Endothelial cell of umbilical vein (primary cell): ENCODE measurements around the gene FAM120AOS. TPM values are rescaled to one million over a fixed set of nuclear protein-coding genes. Genes with fewer than 3 reads are reported as not detected.

Source experiments
- BruUV-seq: library from RNA; stranded (reverse); fragments of 400-500 nt; replicated peaks from 2 replicates; lab custom pipeline; 2021; lab: Mats Ljungman, UMichigan
- CTCF ChIA-PET: fragments of 300-600, 350-600 bp; sonication (Branson Sonifier 250); formaldehyde crosslinking; loops from one replicate; lab custom pipeline; 2021; ENCODE audit warnings: antibody characterized with exemption, inconsistent platforms; lab: Charles Lee
- POLR2A ChIA-PET: fragments of 300-600, 350-600 bp; sonication (Branson Sonifier 250); formaldehyde crosslinking; loops from one replicate; lab custom pipeline; 2021; ENCODE audit warnings: antibody characterized with exemption, inconsistent platforms; lab: Charles Lee
- DNase-seq: peaks from one replicate; pipeline ENCODE4 v3.0.0-alpha.2; 2011; ENCODE audit warnings: low read depth, low spot score
- FAIRE-seq: peaks from 2 replicates; lab custom pipeline; 2011; peaks lifted over from hg19 to GRCh38; lab: Jason Lieb, UNC
- H2AFZ ChIP-seq: 2 replicates; pipeline ENCODE4 v1.6.0; 2012; ENCODE audit warnings: low read depth, low read length, control low read depth, inconsistent platforms
- H3K27ac ChIP-seq: 2 replicates; pipeline ENCODE4 v1.5.1; 2011; ENCODE audit warnings: low read depth, mild to moderate bottlenecking, control low read depth, low read length, moderate library complexity; ENCODE audit not compliant: insufficient read depth
- H3K27me3 ChIP-seq, 2 experiments: 2 replicates each; pipeline versions ENCODE4 v1.6.0 to v1.6.1; 2011; ENCODE audit warnings: low read length in 2 of 2, mixed read lengths in 1 of 2; ENCODE audit not compliant: control insufficient read depth in 2 of 2, insufficient read depth in 2 of 2
- H3K36me3 ChIP-seq, 2 experiments: 2 replicates in 1 of 2; 3 replicates in 1 of 2; pipeline ENCODE4 v1.5.1; 2011; ENCODE audit warnings: low read length in 2 of 2, mild to moderate bottlenecking in 1 of 2, moderate library complexity in 1 of 2; ENCODE audit not compliant: control insufficient read depth in 2 of 2, insufficient read depth in 2 of 2; ENCODE audit errors: extremely low read depth in 1 of 2
- H3K4me1 ChIP-seq: 3 replicates; pipeline ENCODE4 v1.5.1; 2011; ENCODE audit warnings: mild to moderate bottlenecking, low read length; ENCODE audit not compliant: control insufficient read depth, insufficient read depth; ENCODE audit errors: extremely low read depth
- H3K4me2 ChIP-seq: 2 replicates; pipeline ENCODE4 v1.6.1; 2011; ENCODE audit warnings: low read length, control low read depth, mixed read lengths; ENCODE audit not compliant: insufficient read depth
- H3K4me3 ChIP-seq, 3 experiments: fragments of 200-600 bp in 1 of 3; sonication (generic), shearing (Covaris generic) in 1 of 3; replicated peaks in 1 of 3; 2 replicates each; pipeline ENCODE4 v1.5.1; 2011 to 2016; ENCODE audit warnings: control low read depth in 3 of 3, low read length in 3 of 3, mild to moderate bottlenecking in 2 of 3, inconsistent platforms in 1 of 3, low read depth in 1 of 3, moderate library complexity in 1 of 3; ENCODE audit not compliant: insufficient read depth in 1 of 3
- H3K79me2 ChIP-seq: 2 replicates; pipeline ENCODE4 v1.6.0; 2012; ENCODE audit warnings: low read length, inconsistent platforms; ENCODE audit not compliant: control insufficient read depth, insufficient read depth
- H3K9ac ChIP-seq: replicated peaks from 2 replicates; pipeline ENCODE3; 2011; ENCODE audit warnings: low read length, control low read depth; ENCODE audit not compliant: insufficient read depth; ENCODE audit errors: extremely low read depth
- H3K9me1 ChIP-seq: replicated peaks from 3 replicates; pipeline ENCODE4 v1.6.0; 2011; ENCODE audit warnings: mild to moderate bottlenecking, low read length; ENCODE audit not compliant: control insufficient read depth, insufficient read depth; ENCODE audit errors: extremely low read depth
- H3K9me3 ChIP-seq: replicated peaks from 2 replicates; pipeline ENCODE4 v1.5.1; 2012; ENCODE audit warnings: low read length, inconsistent platforms; ENCODE audit not compliant: control insufficient read depth, insufficient read depth
- H4K20me1 ChIP-seq: replicated peaks from 2 replicates; pipeline ENCODE3; 2011; ENCODE audit warnings: mild to moderate bottlenecking, low read length; ENCODE audit not compliant: control insufficient read depth, insufficient read depth; ENCODE audit errors: extremely low read depth
- CTCF ChIP-seq, 2 donors: IDR thresholded peaks; 1 replicate in 1 of 2; 2 replicates in 1 of 2; pipeline ENCODE4 v1.5.1; 2011; ENCODE audit warnings: low read length in 2 of 2, mild to moderate bottlenecking in 2 of 2, moderate library complexity in 2 of 2, control low read depth in 1 of 2, inconsistent platforms in 1 of 2, low read depth in 1 of 2; ENCODE audit not compliant: insufficient read depth in 1 of 2; ENCODE audit errors: extremely low read depth in 1 of 2
- EZH2 ChIP-seq: IDR thresholded peaks from 2 replicates; pipeline ENCODE4 v1.6.1; 2012; ENCODE audit warnings: borderline replicate concordance, low read depth, mild to moderate bottlenecking, moderate library complexity, low read length, inconsistent platforms; ENCODE audit not compliant: severe bottlenecking
- FOS ChIP-seq: IDR thresholded peaks from 2 replicates; pipeline ENCODE4 v1.6.1; 2011; ENCODE audit warnings: mild to moderate bottlenecking, low read length, moderate library complexity, borderline replicate concordance; ENCODE audit not compliant: insufficient read depth
- GATA2 ChIP-seq: IDR thresholded peaks from 2 replicates; pipeline ENCODE4 v1.7.0; 2011; ENCODE audit warnings: low read depth, mild to moderate bottlenecking, moderate library complexity, mixed read lengths, low read length; ENCODE audit not compliant: insufficient read length, insufficient read depth
- JUN ChIP-seq: IDR thresholded peaks from 2 replicates; pipeline ENCODE4 v1.6.1; 2011; ENCODE audit warnings: borderline replicate concordance, low read depth; ENCODE audit not compliant: insufficient read length, insufficient read depth
- MAX ChIP-seq: IDR thresholded peaks from 2 replicates; pipeline ENCODE4 v1.6.1; 2011; ENCODE audit not compliant: insufficient read depth, insufficient read length
- MYC ChIP-seq: IDR thresholded peaks from one replicate; pipeline ENCODE4 v1.6.1; 2011; ENCODE audit warnings: mild to moderate bottlenecking, low read depth, low read length
- POLR2A ChIP-seq: IDR thresholded peaks from 2 replicates; pipeline ENCODE4 v1.6.1; 2012; ENCODE audit warnings: low read depth, mild to moderate bottlenecking, control low read depth, low read length
- POLR2AphosphoS5 ChIP-seq: IDR thresholded peaks from 2 replicates; pipeline ENCODE4 v1.6.1; 2012; ENCODE audit warnings: low read depth, mild to moderate bottlenecking, control low read depth, low read length, moderate library complexity; ENCODE audit not compliant: insufficient read depth
- dilution Hi-C: fragments of 300-500 bp; cut with MboI; formaldehyde crosslinking; loops from one replicate; pipeline ENCODE4 v1.15.0; 2019; ENCODE audit warnings: low sequenced_read_pairs; ENCODE audit not compliant: extremely low pct_ligation_motif_present
- intact Hi-C: fragments of 100-400 bp; cut with micrococcal nuclease; formaldehyde crosslinking; loops from one replicate; pipeline ENCODE4 v1.10.0; 2022
- polyA plus RNA-seq, 4 experiments: library from polyadenylated mRNA; depleted of rRNA in 3 of 4; stranded (reverse) in 3 of 4; unstranded in 1 of 4; fragments of >200 nt; gene quantifications; 2 replicates each; pipeline versions ENCODE4 v1.2.1 to v1.2.3, GENCODE V29; 2011 to 2012; ENCODE audit warnings: missing spikeins in 1 of 4
- total RNA-seq: library from RNA; stranded (reverse); gene quantifications from 2 replicates; pipeline ENCODE4 v1.2.3, GENCODE V29; 2021

Gene FAM120AOS
- total and polyA plus RNA-seq, 2 donors (not counting 3 experiments of a cell fraction or from before 2014, with no cell fraction given) = 25.9 to 32.4 TPM

DNA sequence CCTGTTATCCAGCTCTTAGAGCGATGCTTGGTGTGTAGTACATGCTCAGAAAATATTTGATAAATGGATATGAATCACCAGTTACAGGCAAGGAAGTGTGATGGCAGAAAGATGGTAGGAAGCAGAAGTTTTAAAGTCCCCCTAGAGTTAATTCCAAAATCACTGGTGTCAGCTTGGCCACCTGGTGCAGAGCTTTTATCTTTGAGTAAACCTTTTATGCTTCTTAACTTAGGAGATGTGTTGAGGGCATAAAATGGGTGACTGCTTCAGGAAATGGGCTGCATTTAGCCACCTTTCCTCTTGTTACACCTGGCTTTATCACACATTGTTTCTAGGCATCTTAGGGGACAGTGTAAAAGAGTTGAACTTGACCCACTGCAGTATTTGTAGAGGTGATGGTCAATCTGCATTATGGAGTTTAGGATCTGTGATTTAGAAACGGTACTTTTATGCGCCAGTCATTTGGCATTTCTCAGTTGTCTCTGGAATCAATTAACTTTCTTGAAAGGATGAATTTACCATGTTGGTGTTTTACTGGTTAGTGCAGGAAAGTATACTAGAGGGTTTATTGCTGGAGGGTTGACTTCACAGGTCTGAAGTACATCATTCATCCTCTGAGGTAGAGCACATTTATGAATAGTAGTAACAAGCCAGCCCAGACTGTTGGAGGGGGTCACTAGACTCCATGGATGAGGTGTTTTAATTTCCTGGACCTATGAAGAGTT is 7.5 kb upstream of the FAM120AOS start:
- FAIRE-seq = no peak

DNA sequence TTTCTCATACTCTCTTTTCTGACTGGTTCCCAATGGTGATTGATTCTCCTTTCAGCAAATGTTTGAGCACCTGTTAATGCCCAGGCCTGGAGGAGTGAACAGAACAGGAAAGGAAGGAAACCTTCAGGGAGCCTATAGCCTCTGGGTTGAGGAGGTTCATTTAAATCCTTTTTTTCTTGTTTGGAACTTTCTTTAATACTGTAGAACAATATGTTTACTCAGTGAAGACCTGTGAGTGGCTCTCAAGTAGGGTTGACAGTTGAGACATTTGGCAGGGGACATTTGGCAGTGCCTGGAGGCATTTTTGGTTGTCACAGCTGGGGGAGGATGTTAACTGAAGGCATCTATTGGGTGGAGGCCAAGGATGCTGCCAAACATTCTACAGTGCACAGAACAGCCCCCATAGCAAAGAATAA is 6.1 kb upstream of the FAM120AOS start:
- H3K79me2 ChIP-seq = peaks cover 100% of the 10 kb centered on the region
- H3K9me3 ChIP-seq = no peaks in the 10 kb centered on the region
- TF ChIP-seq CTCF (IDR thresholded peaks at IDR 0.05; ENCODE audit: extremely low read depth in 1 of 2, insufficient read depth in 1 of 2, low read depth in 1 of 2, low read length in 2 of 2) (no peak), MYC (no peak), FOS (no peak), POLR2A (no peak), EZH2 (no peak), POLR2AphosphoS5 (no peak), GATA2 (no peak), JUN (no peak), MAX (no peak)
- H4K20me1 ChIP-seq = peaks cover 16% of the 10 kb centered on the region
- no TSS peak for BruUV-seq
- POLR2A ChIA-PET = no interaction called here
- no peaks in the 10 kb centered on the region for H3K27me3 ChIP-seq
- no peaks in the 10 kb centered on the region for H3K9me1 ChIP-seq
- dilution Hi-C loops (no loop called here), intact Hi-C loops (no loop called here)
- CTCF ChIA-PET = no interaction called here
- H2AFZ ChIP-seq = no peak overlapping the region
- no peak overlapping the region for H3K4me3 ChIP-seq
- H3K9ac ChIP-seq = no peak overlapping the region
- FAIRE-seq (no peak), DNase-seq (no peak)
- H3K4me1 ChIP-seq = no peaks in the 10 kb centered on the region
- no peak overlapping the region for H3K4me2 ChIP-seq
- H3K36me3 ChIP-seq = no peaks in the 10 kb centered on the region
- no peak overlapping the region for H3K27ac ChIP-seq

More for the DNA sequence above, 7.5 kb upstream of the FAM120AOS start:
- no TSS peak for BruUV-seq
- Histone ChIP-seq H3K9me3 (no peaks in the 10 kb centered on the region), H4K20me1 (peaks cover 15% of the 10 kb centered on the region), H3K4me2 (no peak overlapping the region), H3K9me1 (no peaks in the 10 kb centered on the region), H3K36me3 (no peaks in the 10 kb centered on the region), H3K4me3 (no peak overlapping the region), H3K9ac (no peak overlapping the region), H2AFZ (no peak overlapping the region), H3K4me1 (peaks cover 4% of the 10 kb centered on the region), H3K79me2 (peaks cover 100% of the 10 kb centered on the region), H3K27ac (no peak overlapping the region), H3K27me3 (no peaks in the 10 kb centered on the region)
- intact Hi-C loops (no loop called here), dilution Hi-C loops (no loop called here)
- POLR2A ChIA-PET = no interaction called here
- CTCF ChIA-PET = interaction anchor here (0.8 kb wide), 1 partner anchor 15 kb away, joined by 3 read pairs; no protein-coding TSS in a partner anchor
- TF ChIP-seq POLR2AphosphoS5 (no peak), GATA2 (no peak), POLR2A (no peak)
- DNase-seq = no peak
